GM19238 (cell line): ENCODE measurements around the gene NUDT12.
A peak's percentile ranks its signal among the peaks of the same experiment; 100 is the strongest.

ENCODE experiments used
- DNase-seq: peaks from one replicate; pipeline ENCODE4 v3.0.0; 2011; ENCODE audit warnings: low spot score; ENCODE audit not compliant: insufficient read length

Gene NUDT12

DNA sequence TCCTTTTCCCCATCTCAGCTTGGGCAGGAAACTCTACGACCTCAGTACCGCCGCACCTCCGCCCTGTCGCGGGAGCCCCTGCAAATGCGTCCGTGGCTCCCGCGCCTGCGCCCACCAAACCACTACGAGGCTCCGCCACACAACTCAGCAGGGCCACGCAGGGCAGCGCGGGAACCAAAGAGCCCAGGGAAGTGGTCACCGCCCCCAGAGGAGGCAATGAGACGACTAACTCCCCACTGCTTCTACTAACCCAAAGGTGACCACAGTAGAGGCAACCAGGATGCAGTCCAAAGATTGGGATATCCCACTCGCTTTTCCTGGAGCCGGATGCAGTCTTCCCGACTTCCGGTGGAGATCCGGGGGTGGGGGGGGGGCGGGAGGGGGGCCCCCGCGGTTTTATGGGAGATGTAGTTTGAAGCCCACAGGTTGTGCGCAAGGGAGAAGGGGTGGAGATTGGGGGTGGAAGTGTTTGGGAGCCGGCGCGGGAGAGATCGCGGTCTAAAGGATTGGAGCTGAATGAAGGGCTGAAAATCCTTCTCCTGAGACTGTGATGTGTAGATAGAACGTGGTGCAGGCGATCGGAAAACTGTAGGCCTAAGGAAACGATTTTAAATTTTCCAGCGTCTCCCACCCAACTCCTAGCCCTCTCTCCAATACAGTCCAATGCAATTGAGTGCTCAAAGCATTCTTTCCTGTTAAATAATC is at the start of gene NUDT12:
Gene NUDT12 (minus strand): TSS at position 337 of the 705 bp plus-strand sequence. CDS start 2,541 bp downstream, outside the sequence.
- DNase-seq, result peak; percentile 16

DNA sequence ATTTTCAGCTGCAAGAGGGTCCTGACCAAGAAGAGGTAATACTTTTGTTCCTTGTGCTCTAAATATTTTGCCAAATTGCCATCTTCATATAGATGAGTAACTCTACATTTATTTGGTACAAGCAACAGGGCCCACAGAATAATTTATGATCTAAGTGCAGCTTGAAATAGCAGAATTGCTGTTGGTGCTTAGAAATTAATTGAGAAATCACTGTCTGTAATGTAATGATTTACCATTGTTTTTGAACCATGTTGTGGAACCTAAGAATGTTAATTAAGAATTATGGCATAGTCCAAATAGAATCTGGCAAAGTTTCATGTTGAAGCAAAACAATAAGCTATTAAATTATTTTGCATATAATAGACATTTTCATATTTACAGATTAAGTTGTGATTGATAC is 44.8 kb upstream of the NUDT12 start:
- no peak for DNase-seq

DNA sequence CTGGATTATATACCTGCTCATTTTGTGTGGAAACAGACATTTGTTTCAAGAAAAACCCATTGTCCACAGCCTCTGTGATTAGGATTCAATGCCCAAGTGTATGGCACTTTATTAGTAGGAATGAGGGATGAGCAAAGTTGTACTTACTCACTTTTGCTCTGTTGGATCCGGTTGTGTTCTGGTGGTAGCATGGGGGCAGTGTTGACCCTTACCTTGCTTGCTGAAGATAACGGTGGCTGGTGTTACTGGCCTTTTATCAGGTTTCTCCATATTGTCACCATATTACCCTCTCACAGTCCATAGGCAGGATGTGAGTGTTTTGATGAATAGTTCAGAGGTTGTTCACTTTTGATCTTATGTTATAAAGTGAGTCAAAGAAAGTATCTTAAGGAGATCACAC is 42.7 kb upstream of the NUDT12 start:
- DNase-seq, result no peak

DNA sequence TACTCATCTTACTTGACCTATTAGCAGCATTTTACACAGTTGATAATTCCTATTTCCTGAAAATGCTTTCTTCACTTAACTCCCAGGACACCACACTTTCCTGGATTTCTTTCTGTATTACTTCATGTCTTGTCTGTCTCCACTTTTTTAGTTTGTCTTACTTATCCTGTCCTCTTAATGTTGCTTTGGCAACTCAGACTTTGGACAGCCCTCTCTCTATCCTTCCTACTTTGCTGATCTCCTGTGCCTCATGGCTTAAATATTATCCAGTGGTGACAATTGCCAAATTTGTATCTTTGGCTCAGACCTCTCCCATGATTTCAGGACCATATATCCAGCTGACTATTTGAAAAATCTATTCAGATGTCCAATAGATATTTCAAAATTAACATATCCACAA is 39.8 kb upstream of the NUDT12 start:
- DNase-seq, result no peak

DNA sequence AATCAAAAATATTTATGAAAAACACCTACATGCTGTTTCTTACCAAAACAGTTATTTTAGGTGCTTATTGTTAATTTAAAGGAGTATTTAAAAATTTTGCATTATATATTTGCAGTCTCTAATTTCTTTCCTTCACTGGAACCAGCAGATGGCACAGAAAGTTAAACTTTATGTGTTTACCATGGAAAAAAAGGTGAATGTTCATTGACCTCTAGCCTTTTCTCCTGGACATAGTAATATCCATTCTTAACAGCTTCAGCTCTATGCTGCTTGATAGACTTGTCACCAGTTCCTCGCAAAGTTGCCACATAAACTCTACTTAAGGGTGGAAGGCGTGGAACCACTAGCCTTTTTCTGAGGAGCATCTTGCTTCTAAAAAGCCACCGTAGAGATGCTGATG is 38.7 kb upstream of the NUDT12 start:
- DNase-seq, result no peak

DNA sequence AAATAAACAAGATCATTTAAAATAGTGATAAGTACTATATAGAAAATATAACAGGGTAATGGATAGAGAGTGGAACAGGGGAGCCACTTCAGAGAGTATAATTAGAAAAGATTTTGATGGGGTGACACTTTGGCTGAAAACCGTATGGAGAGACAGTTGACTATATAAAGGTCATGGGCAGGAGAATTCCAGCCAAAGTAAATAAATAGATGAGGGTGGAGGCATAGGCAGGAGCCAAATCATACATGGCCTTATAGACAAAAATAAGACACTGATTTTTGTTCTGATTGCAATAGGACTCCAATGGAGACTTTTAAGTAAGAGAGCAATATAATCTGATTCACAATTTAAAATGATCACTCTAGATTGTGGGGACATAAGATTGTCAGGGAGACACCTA is 37.5 kb upstream of the NUDT12 start:
- DNase-seq, result no peak

DNA sequence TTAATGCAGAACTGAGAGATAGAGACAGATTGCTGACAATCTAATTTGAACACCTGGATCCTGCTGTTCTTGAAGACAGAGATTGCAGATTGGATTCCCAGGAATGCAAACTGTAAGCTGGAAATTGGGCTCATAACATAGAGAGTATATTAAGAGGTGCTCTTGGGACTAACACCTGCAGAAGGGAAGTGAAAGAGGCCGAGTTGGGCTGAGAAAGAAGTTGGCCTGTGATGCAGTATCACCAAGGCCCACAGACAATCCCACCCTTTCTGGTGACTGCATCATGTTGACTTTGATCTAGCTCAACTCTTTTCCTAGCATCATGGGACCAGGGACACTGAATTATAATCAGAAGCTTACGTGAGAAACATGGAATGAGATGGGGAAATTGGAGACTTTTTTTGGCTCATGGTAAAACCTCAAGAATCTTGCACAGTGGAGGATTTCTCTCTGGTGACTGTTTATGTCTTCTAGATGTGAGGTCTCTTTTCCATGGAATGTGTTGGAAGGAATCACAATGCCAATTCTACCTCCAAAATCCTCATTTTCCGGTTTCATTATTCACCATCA is 36.5 kb upstream of the NUDT12 start:
- DNase-seq, result no peak

DNA sequence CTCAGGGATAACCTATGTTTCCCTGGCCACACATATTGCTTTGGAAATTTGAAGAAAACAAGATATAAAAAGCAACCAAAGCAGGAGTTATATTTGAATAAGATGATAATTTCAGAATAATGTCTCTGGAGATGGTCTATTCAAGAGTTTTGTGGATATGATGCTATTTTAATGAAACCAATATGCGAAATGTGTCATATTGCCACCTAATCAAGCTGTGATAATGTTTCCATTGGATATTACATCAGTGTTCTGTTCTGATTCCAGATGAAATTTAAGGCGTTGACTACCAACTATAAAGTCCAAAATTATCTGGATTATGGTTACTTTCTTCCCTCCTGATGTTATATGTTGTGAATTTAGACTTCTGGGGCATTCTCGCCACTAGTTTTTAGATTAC is 27.6 kb upstream of the NUDT12 start:
- DNase-seq, result no peak

DNA sequence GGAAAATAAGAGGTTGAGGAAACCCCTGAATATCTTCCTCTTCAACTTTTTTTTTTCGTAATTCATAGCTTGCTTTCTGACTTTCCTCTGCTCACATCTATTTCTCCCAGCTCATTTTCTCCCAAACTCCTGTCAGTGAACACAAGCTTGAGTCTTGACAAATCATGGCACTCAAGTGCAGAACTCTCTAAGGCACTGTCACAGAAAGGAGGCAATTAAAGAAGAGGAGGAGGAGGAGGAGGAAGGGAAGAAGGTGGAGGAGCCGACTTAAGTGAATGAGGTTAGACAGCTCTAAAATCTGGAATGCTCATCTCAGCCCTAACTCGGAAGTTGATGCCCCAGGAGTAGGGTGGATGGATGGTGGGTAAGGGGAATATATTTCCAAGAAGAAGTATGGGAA is 27.2 kb upstream of the NUDT12 start:
- no peak for DNase-seq

DNA sequence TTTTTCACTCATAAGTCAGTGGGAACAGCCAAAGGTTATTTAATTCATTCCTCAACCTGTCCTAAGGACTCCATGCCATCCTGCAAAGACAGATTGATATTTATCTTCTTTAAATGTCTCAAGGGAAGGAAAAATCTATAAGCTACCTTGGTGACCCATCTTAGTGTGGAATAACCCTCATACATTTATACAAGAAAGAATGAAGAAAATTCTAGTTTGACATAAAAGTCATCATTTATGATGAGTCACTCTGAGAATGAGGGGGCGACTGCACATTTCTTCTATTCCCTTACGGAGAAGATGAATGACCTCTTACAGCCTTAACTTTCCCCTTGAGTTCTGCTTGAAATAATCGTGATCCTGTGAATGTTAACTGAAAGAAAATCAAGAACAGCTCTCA is 26.8 kb upstream of the NUDT12 start:
- DNase-seq, result no peak

DNA sequence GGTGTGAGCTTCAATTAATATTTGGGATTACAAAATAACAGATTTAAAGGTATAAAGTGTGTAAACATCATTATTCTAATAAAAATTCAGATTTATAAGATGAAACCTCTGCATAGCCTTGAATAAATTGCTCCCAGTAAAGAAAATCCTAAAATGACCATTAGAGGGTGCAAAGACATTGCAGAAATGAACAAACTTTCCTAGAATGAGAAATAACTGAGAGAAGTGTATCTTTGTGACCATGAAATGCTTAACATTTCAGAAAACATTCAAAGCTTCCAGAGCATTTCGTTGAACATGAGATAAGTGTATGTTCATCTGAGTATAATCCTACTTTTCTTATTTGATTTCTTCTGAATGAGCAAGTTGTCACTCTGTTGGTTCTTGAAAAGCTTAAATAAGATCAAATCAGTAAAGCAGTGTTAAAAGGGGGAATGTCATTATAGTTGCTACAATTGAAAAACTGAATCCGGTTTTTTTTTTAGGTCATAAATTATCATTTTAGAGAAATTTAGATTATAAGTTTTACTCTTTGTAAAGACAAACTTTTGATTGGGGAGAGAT is 24.7 kb upstream of the NUDT12 start:
- DNase-seq, result no peak

DNA sequence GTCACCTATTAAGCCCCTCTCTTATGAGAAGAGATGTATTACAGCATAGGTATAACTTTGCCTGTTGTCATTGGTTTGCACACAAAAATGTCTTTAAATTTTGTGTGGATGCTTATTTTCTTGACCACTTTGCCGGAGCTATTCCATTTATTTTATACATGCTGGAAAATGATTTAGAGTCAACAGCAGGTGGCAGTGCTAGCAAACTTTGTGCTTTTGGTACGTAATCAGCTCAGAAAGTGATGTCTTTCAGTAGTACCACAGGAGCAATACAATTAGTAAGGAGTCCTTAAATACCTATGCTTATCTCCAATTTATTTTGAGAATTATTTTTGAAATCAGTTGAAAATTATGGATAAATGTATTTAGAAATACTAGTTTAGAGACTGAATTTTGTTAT is 19.8 kb upstream of the NUDT12 start:
- DNase-seq, result no peak

DNA sequence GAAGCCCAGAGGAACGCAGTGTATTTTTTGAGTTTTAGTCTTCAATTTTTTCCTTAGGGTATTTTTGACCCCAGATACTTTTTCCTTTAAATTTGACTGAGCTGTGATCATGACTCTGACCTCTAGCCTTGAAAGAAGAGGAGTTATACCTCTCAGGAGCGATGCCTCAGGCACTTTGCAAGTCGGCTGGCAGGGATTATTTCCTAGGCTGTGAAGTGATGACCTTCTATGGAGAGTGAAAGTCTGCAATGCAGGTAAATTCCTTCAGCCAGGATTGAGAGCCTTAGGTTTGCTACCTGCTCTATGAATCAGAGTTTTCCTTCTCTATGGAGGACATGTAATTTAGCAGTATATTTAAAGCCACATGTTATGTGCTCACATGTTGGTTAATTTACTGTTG is 10.8 kb upstream of the NUDT12 start:
- no peak for DNase-seq

DNA sequence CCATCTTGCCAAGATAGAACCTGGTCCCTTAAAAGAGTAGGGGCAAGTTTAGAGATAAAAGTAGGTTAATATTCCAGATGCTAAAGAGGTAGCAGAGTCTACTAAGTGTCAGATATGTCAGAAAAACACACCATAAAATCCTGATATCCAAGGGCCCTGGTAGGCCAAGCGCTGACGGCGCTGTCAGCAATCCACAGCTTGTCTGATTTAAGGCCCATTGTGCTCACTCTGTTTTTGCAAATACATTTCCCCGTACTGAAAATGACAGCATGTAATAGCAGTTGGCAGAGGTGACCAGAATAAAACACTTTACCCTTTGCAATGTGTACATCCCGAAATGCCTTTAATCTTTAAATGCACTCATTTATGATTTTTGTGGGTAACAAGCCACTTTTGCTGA is 9.9 kb upstream of the NUDT12 start:
- no peak for DNase-seq

DNA sequence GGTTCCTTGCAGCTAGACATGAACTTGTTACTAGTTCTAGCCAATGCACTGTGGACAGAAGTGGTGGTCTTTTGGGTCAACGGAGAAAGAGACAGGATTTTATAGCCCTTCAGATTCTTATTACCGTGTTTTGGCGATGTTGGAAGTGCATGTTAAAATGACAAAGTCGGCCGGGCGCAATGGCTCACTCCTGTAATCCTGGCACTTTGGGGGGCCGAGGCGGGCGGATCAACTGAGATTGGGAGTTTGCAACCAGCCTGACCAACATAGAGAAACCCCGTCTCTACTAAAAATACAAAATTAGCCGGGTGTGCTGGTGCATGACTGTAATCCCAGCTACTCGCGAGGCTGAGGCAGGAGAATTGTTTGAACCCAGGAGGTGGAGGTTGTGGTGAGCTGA is 9.1 kb upstream of the NUDT12 start:
- DNase-seq, result no peak

DNA sequence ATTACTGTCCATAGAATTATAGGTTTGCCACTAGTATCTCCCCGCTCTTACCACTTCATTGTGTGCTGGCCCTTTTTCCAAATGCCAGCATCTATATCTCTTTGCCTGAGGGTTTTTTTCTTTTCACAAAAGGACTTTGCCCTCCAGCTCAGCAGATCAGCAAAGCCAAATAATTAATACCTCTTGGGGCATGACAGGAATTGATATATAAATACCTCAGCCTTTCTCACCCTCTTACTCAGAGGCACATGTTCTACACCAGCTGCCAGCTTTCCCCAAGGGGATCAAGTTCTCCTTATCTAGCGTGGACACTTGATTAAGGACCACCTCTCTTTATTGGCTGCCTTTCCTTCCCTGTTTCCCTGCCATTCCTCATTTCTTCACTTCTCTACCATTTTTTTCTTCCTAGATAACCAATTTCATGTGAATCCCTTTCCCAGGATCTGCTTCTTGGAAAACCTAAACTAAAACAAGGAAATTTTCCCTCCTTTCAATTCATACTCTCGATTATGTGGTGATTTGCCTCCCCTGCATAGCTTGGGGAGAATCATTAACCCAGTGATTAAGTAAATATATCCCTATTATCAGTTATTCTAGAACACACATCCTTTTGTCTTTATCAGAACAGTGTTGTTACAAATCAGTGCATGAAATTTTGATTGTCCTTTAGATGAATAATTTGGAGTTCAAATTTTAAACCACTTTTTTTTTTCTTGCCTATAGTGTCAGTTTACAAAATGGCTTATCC is 6.9 kb upstream of the NUDT12 start:
- no peak for DNase-seq

DNA sequence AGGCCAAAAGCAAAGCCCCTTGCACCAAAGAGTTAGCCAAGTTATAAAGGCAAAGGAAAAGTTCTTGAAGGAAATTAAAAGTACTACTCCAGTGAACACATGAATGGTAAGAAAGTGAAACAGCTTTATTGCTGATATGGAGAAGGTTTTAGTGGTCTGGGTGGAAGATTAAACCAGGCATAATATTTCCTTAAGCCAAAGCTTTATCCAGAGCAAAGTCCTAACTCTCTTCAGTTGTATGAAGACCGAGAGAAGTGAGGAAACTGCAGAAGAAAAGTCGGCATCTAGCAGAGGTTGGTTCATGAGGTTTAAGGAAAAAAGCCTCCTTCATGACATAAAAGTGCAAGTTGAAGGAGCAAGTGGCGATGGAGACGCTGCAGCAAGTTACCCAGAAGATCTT is 3.1 kb upstream of the NUDT12 start:
- DNase-seq, result no peak

DNA sequence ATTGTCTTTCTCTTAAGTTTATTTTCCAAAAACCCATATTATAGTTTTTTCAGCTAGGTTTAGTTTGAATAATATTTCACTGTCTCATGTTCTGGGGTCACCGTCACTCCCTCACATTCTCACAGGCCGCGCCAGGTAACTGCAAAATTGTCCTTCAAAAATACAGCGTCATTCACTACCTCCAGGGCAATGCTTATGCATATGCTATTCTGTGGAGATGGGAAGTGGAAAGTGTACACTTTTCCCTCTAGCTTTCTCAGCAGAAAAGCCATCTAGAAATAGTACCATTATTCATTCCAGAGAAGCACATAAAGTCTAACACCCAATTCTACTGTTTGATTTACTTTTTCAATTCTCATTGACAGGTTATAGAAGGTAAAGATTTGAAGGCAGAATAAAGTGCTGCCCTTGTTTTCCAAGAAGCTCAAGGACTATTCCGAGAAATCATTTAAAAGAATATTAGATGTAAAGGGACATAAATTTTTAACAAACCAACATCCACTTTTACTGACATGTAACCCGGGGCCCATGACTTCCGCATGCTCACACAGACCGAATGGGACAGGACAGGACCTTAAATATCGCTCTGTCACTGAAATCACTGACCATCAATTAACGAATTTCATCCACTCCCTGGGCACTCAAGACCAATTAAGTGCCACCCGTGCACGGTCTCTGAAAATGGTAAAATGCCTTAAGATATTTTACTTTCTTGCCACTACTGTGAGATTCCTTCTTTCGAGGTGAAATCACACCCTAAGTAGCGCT is 720 bp downstream of the NUDT12 start:
- no peak for DNase-seq

DNA sequence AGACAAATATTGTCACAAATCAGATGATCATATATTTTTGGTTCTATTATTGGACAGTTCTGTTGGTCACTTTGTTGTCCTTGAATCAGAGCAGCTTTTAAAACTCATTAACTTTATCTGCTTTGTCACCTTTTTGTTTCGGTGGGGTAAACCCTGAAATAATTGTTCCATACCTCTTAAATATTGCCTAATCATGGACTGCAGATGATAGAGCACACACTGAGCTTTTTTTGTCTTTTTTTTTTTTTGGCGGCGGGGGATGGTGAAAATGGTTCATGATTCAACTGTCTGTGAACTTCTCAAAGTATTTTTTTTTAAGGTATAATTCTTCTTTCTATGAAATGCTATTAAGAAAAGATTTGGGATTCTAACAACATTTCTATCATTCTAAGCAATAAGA is 1.8 kb downstream of the NUDT12 start:
- DNase-seq, result no peak

DNA sequence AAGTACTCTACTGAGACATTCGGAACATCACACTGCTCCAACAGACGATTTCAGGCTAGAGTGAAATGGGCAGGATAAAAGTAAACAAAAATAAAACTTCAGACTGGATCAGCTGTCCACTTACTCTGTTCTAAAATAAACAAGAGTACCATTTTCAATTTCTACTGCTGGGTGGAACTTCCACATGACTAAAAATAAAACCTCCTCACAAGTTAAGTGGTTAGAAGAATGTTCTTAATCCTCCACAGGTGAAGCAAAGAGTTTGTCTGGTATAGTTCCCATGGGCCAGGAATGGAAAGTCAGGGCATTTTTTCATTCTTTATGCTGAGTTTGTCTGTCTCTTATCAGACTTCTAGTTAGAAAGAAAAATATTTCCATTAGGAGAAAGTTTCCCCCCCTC is 15.7 kb downstream of the NUDT12 start:
- no peak for DNase-seq

DNA sequence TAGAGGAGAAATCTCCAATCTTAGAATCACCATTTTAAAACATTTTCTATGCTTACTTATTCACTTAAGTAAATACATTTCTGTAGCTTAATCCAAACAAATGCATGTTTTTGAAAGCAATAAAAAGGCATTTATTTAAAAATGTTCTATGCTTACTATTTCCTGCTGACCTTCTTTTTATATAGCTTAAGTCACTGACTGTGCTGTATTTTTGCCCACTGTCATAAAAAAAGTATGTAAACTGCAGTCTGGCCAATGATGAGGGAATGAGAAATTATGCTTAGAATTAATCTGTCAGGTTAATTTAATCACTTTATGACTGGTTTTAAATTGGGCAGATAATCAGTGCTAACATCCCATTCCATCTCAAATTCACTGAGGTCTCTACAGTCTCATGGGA is 20.1 kb downstream of the NUDT12 start:
- DNase-seq, result no peak

DNA sequence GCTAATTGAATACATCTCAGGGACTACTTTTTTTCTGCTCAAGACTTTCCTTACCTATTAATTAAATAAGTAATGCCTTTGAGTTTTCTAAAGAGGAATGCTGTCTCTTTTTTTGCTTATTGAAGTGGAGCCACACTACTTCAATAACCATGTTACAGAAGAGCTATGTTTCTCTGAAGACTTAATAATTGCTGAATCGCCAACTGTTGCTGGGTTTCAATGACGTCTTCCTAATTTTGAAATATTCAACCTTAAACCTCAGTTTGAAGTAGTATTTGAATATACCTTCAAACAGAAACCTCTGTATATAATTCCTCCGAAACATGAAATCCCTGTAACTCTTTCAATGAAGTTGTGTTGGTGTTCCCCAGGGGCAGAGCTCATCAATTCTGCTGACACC is 21.0 kb downstream of the NUDT12 start:
- no peak for DNase-seq
